Activated B cell treated with CpG ODN at 0.5 μM for 24 hours (primary cell): ENCODE measurements around the gene MEIKIN. TPM values are rescaled to one million over a fixed set of nuclear protein-coding genes. Genes with fewer than 3 reads are reported as not detected.

Experiments used
- ATAC-seq: fragments of 200-7000 bp; cut with Tn5 transposase; one replicate; pipeline ENCODE4 v1.10.0; 2021; ENCODE audit warnings: low read depth, mild to moderate bottlenecking, moderate library complexity
- CTCF ChIA-PET: fragments of 350-600 bp; sonication (Branson Sonifier 250); formaldehyde crosslinking; loops from one replicate; lab custom pipeline; 2021; ENCODE audit warnings: antibody characterized with exemption; lab: Charles Lee
- POLR2A ChIA-PET: fragments of 350-600 bp; sonication (Branson Sonifier 250); formaldehyde crosslinking; loops from one replicate; lab custom pipeline; 2021; ENCODE audit warnings: antibody characterized with exemption; lab: Charles Lee
- DNase-seq: peaks from one replicate; pipeline ENCODE4 v3.0.0; 2022
- H3K27ac Mint-ChIP-seq: one replicate; pipeline ENCODE4 v1.8.0; 2020; ENCODE audit warnings: mixed read lengths
- H3K27me3 Mint-ChIP-seq: one replicate; pipeline ENCODE4 v1.8.0; 2021; ENCODE audit warnings: mixed read lengths
- H3K36me3 Mint-ChIP-seq: one replicate; pipeline ENCODE4 v1.8.0; 2021; ENCODE audit warnings: low read depth, mixed read lengths
- H3K4me1 Mint-ChIP-seq: one replicate; pipeline ENCODE4 v1.8.0; 2021; ENCODE audit warnings: mixed read lengths
- H3K4me3 Mint-ChIP-seq: one replicate; pipeline ENCODE4 v1.8.0; 2020; ENCODE audit warnings: mild to moderate bottlenecking, mixed read lengths
- H3K9me3 Mint-ChIP-seq: one replicate; pipeline ENCODE4 v1.8.0; 2020; ENCODE audit warnings: mixed read lengths
- CTCF ChIP-seq: fragments of 200-600 bp; IDR thresholded peaks from one replicate; pipeline ENCODE4 v1.8.0; 2022; ENCODE audit warnings: antibody characterized with exemption, mild to moderate bottlenecking
- intact Hi-C: fragments of 100-400 bp; cut with micrococcal nuclease; formaldehyde crosslinking; loops from one replicate; pipeline ENCODE4 v1.15.1; 2024
- total RNA-seq: library from RNA; stranded (reverse); gene quantifications from 2 replicates; pipeline ENCODE4 v1.2.3, GENCODE V29; 2022

Gene MEIKIN
- total RNA-seq, 1 donor from 2014 or later, result not detected

GRCh38 chr5:131825404-131826013 is 120.0 kb downstream of the MEIKIN start:
- intact Hi-C loops, result no loop called here
- TF ChIP-seq CTCF, result no peak
- peaks cover 2% of the 10 kb centered on the region for H3K27me3 Mint-ChIP-seq
- no peaks in the 10 kb centered on the region for H3K36me3 Mint-ChIP-seq
- ATAC-seq, result no peak
- no peak for DNase-seq
- ChIA-PET CTCF (no interaction called here), POLR2A (no interaction called here)
- peaks cover 7% of the 10 kb centered on the region for H3K4me1 Mint-ChIP-seq
- H3K27ac Mint-ChIP-seq, result no peak overlapping the region
- no peaks in the 10 kb centered on the region for H3K9me3 Mint-ChIP-seq
- no peak overlapping the region for H3K4me3 Mint-ChIP-seq

- H3K4me3 Mint-ChIP-seq, result no peak overlapping the region
- H3K27ac Mint-ChIP-seq, result no peak overlapping the region
- DNase-seq (no peak), ATAC-seq (no peak)
- POLR2A ChIA-PET, result no interaction called here
- TF ChIP-seq CTCF, result no peak
- peaks cover 2% of the 10 kb centered on the region for H3K27me3 Mint-ChIP-seq
- H3K36me3 Mint-ChIP-seq, result no peaks in the 10 kb centered on the region
- H3K4me1 Mint-ChIP-seq, result peaks cover 7% of the 10 kb centered on the region
- CTCF ChIA-PET, result no interaction called here
- intact Hi-C loops, result no loop called here
- no peaks in the 10 kb centered on the region for H3K9me3 Mint-ChIP-seq
Observed at GRCh38 chr5:131824631-131825030, 120.8 kb downstream of the MEIKIN start.

GRCh38 chr5:131821221-131821620 is 124.2 kb downstream of the MEIKIN start:
- ATAC-seq (no peak), DNase-seq (no peak)
- no peak for TF ChIP-seq CTCF
- no peak overlapping the region for H3K27ac Mint-ChIP-seq
- intact Hi-C loops, result no loop called here
- POLR2A ChIA-PET, result no interaction called here
- no peaks in the 10 kb centered on the region for H3K9me3 Mint-ChIP-seq
- H3K36me3 Mint-ChIP-seq, result no peaks in the 10 kb centered on the region
- peaks cover 23% of the 10 kb centered on the region for H3K4me1 Mint-ChIP-seq
- no peak overlapping the region for H3K4me3 Mint-ChIP-seq
- CTCF ChIA-PET, result no interaction called here
- H3K27me3 Mint-ChIP-seq, result no peaks in the 10 kb centered on the region

- CTCF ChIA-PET, result no interaction called here
- peak overlapping the region; percentile 24 for H3K27ac Mint-ChIP-seq
- peaks cover 15% of the 10 kb centered on the region for H3K4me1 Mint-ChIP-seq
Observed at GRCh38 chr5:131818001-131818724, 127.3 kb downstream of the MEIKIN start.

More at GRCh38 chr5:131818001-131818724, 127.3 kb downstream of the MEIKIN start:
- Mint-ChIP-seq H3K36me3 (no peaks in the 10 kb centered on the region), H3K4me3 (peak overlapping the region; percentile 55), H3K9me3 (no peaks in the 10 kb centered on the region), H3K27me3 (no peaks in the 10 kb centered on the region)
- ATAC-seq (no peak), DNase-seq (no peak)
- POLR2A ChIA-PET, result no interaction called here
- TF ChIP-seq CTCF, result no peak
- intact Hi-C loops, result no loop called here
